A549 (cell line): ENCODE results near the gene CACNA2D4.

Source experiments
- BCL3 ChIP-seq: fragments of >200 bp; sonication (Bioruptor Twin); formaldehyde crosslinking; IDR thresholded peaks from 3 replicates; pipeline ENCODE4 v1.6.1; 2016
- CBX2 ChIP-seq: fragments of 200-600 bp; sonication (generic); IDR thresholded peaks from 2 replicates; pipeline ENCODE4 v1.6.1; 2016; ENCODE audit warnings: low read depth, mild to moderate bottlenecking, borderline replicate concordance
- CEBPB ChIP-seq, 2 experiments: fragments of >200 bp in 1 of 2; sonication (Bioruptor Twin) in 1 of 2; formaldehyde crosslinking in 1 of 2; IDR thresholded peaks; 2 replicates each; pipeline ENCODE4 v1.6.1; 2012 to 2016
- CTCF ChIP-seq: fragments of >200 bp; sonication (Bioruptor Twin); formaldehyde crosslinking; IDR thresholded peaks from 3 replicates; pipeline ENCODE4 v1.5.1; 2016
- JUNB ChIP-seq: fragments of >200 bp; sonication (Bioruptor Twin); formaldehyde crosslinking; IDR thresholded peaks from 2 replicates; pipeline ENCODE4 v1.6.1; 2016
- MAZ ChIP-seq: fragments of 150-350 bp; IDR thresholded peaks from 2 replicates; pipeline ENCODE4 v1.6.1; 2014; ENCODE audit warnings: antibody characterized with exemption, low read depth, low read length, borderline replicate concordance
- POLR2A ChIP-seq: IDR thresholded peaks from 2 replicates; pipeline ENCODE4 v1.6.1; 2012; ENCODE audit warnings: mild to moderate bottlenecking, low read length
- REST ChIP-seq: fragments of 200-600 bp; sonication (generic); IDR thresholded peaks from 2 replicates; pipeline ENCODE4 v1.6.1; 2016; ENCODE audit warnings: antibody characterized with exemption, mild to moderate bottlenecking, moderate library complexity
- RFX5 ChIP-seq: fragments of 450-650 bp; IDR thresholded peaks from 2 replicates; pipeline ENCODE4 v1.7.1; 2014; ENCODE audit warnings: antibody characterized with exemption, mild to moderate bottlenecking, moderate library complexity
- TP53 ChIP-seq: fragments of 250-450 bp; sonication (Bioruptor Pico); IDR thresholded peaks from 2 replicates; pipeline ENCODE4 v1.5.0; 2021; ENCODE audit warnings: mild to moderate bottlenecking, moderate library complexity
- USF2 ChIP-seq: fragments of 450-650 bp; IDR thresholded peaks from 2 replicates; pipeline ENCODE4 v1.6.1; 2014; ENCODE audit warnings: antibody characterized with exemption

- TF ChIP-seq REST (no peak), POLR2A (no peak), MAZ (no peak), CTCF (no peak), RFX5 (no peak), USF2 (no peak), CEBPB (IDR thresholded peaks at IDR 0.05) (no peak), TP53 (CRISPR knock-in tag) (no peak), BCL3 (no peak), JUNB (no peak), CBX2 (no peak)
Measured at GRCh38 chr12:1797991-1798640, 120.3 kb downstream of the CACNA2D4 start.
